ENCODE results near the gene KCNA10. TPM values are rescaled to one million over a fixed set of nuclear protein-coding genes. Genes with fewer than 3 reads are reported as not detected.

Gene KCNA10
- total RNA-seq, 1 donor from 2014 or later, result not detected

- H3K4me1 Mint-ChIP-seq (ENCODE audit: low read depth), result peaks cover 25% of the 10 kb centered on the region
- peaks cover 14% of the 10 kb centered on the region for H3K27me3 Mint-ChIP-seq
- H3K36me3 Mint-ChIP-seq (ENCODE audit: insufficient read depth), result no peaks in the 10 kb centered on the region
- H3K9me3 Mint-ChIP-seq (ENCODE audit: low read depth), result no peaks in the 10 kb centered on the region
- no peak for TF ChIP-seq CTCF (IDR thresholded peaks at IDR 0.05; ENCODE audit: unreplicated experiment)
- no peak overlapping the region for H3K27ac Mint-ChIP-seq
- DNase-seq (ENCODE audit: low spot score, unreplicated experiment), result no peak
- H3K4me3 Mint-ChIP-seq (ENCODE audit: low read depth), result no peak overlapping the region
These were observed 42.8 kb downstream of the KCNA10 start for GRCh38 chr1:110476028-110476765.

GRCh38 chr1:110475362-110476027 is 43.5 kb downstream of the KCNA10 start:
- H3K4me3 Mint-ChIP-seq (ENCODE audit: low read depth), result no peak overlapping the region
- no peak for TF ChIP-seq CTCF (IDR thresholded peaks at IDR 0.05; ENCODE audit: unreplicated experiment)
- peaks cover 14% of the 10 kb centered on the region for H3K27me3 Mint-ChIP-seq
- peaks cover 25% of the 10 kb centered on the region for H3K4me1 Mint-ChIP-seq (ENCODE audit: low read depth)
- no peak overlapping the region for H3K27ac Mint-ChIP-seq
- H3K9me3 Mint-ChIP-seq (ENCODE audit: low read depth), result no peaks in the 10 kb centered on the region
- no peaks in the 10 kb centered on the region for H3K36me3 Mint-ChIP-seq (ENCODE audit: insufficient read depth)
- no peak for DNase-seq (ENCODE audit: low spot score, unreplicated experiment)

DNA sequence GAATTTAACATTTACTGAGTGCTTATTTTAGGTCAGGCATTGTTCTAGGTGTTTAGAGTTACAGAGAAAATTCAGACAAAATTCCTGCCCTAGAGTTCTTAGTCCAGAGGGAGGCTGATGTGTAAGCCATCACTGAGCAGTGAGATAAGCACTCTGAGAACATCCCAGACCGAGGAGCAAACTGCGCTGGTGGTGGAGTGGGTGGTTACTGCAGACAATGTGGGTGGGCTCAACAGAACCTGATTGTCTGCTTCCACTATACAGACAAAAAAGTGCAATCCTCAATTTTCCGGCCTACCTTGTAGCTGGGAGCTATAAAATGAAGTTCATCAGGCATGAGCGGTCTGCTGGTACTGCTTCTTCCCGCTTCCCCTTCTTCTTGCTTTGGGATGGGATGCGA is 44.5 kb downstream of the KCNA10 start:
- H3K36me3 Mint-ChIP-seq (ENCODE audit: insufficient read depth), result no peaks in the 10 kb centered on the region
- peaks cover 6% of the 10 kb centered on the region for H3K27me3 Mint-ChIP-seq
- H3K4me1 Mint-ChIP-seq (ENCODE audit: low read depth), result peaks cover 24% of the 10 kb centered on the region
- H3K27ac Mint-ChIP-seq, result no peak overlapping the region
- DNase-seq (ENCODE audit: low spot score, unreplicated experiment), result no peak
- no peaks in the 10 kb centered on the region for H3K9me3 Mint-ChIP-seq (ENCODE audit: low read depth)
- no peak for TF ChIP-seq CTCF (IDR thresholded peaks at IDR 0.05; ENCODE audit: unreplicated experiment)
- H3K4me3 Mint-ChIP-seq (ENCODE audit: low read depth), result no peak overlapping the region

DNA sequence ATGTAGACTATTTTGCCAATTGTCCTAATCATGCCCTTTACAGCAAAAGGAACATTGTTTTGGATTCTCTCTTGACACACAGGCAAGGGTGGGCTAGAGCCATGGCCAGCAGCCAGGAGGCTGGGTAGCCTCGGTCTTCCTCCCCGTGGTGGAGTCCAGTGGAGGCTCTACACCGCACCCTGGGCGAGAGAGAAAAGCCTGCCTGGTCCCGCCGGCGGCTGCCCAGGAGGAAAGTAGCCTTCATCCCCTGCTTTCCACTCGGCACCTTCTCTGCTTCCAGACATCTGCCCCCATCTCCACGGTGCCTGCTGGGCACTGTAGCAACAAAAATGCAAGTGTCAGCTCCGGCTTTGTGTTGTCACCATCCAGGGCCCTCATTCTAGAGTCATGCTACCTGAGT is 46.4 kb downstream of the KCNA10 start:
- no peak for TF ChIP-seq CTCF (IDR thresholded peaks at IDR 0.05; ENCODE audit: unreplicated experiment)
- H3K9me3 Mint-ChIP-seq (ENCODE audit: low read depth), result no peaks in the 10 kb centered on the region
- H3K4me3 Mint-ChIP-seq (ENCODE audit: low read depth), result no peak overlapping the region
- peaks cover 7% of the 10 kb centered on the region for H3K27me3 Mint-ChIP-seq
- DNase-seq (ENCODE audit: low spot score, unreplicated experiment), result no peak
- H3K27ac Mint-ChIP-seq, result no peak overlapping the region
- no peaks in the 10 kb centered on the region for H3K36me3 Mint-ChIP-seq (ENCODE audit: insufficient read depth)
- peaks cover 11% of the 10 kb centered on the region for H3K4me1 Mint-ChIP-seq (ENCODE audit: low read depth)

DNA sequence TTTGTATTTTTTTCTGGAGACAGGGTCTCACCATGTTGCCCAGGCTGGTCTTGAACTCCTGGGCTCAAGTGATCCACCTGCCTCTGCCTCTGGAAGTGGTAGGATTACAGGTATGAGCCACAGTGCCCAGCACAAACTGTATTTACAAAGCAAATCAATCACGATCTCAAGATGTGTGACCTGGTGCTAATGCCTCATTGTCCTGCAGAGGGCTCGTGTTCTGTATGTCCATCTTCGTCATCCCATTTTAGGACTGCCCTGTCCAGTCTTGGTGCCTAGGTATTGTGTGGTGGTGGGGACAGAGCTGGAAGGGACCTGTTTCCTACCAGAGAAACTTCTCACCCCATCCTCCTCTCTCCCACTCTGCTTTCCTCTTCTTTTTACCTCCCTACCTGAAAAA is 47.8 kb downstream of the KCNA10 start:
- no peaks in the 10 kb centered on the region for H3K4me1 Mint-ChIP-seq (ENCODE audit: low read depth)

More for the DNA sequence above, 47.8 kb downstream of the KCNA10 start:
- Mint-ChIP-seq H3K27me3 (peaks cover 9% of the 10 kb centered on the region), H3K4me3 (ENCODE audit: low read depth) (no peak overlapping the region), H3K36me3 (ENCODE audit: insufficient read depth) (no peaks in the 10 kb centered on the region), H3K9me3 (ENCODE audit: low read depth) (no peaks in the 10 kb centered on the region), H3K27ac (no peak overlapping the region)
- no peak for DNase-seq (ENCODE audit: low spot score, unreplicated experiment)
- peak; percentile 20 for TF ChIP-seq CTCF (IDR thresholded peaks at IDR 0.05; ENCODE audit: unreplicated experiment)

Other genes with a start within 250 kb of the KCNA10 start
- 31.6 and 31.9 TPM in 2 replicates for gene RBM15, start 179.8 kb downstream of the KCNA10 start, total RNA-seq
- gene SLC16A4, start 128.1 kb downstream of the KCNA10 start, total RNA-seq, result 0.46 and 1.0 TPM in 2 replicates
- gene LAMTOR5, start 111.5 kb downstream of the KCNA10 start, total RNA-seq, result 99.8 and 101 TPM in 2 replicates
- gene PROK1, start 68.0 kb downstream of the KCNA10 start, total RNA-seq, result not detected in 2 replicates
- 0.05 TPM in 1 of 2 replicates, not detected in the other for gene KCNA2, start 87.2 kb upstream of the KCNA10 start, total RNA-seq
- 0.72 and 0.75 TPM in 2 replicates for gene KCNA3, start 155.8 kb upstream of the KCNA10 start, total RNA-seq